Osteocyte (in vitro differentiated cells): ENCODE measurements around the gene ZSCAN20. TPM values are rescaled to one million over a fixed set of nuclear protein-coding genes. Genes with fewer than 3 reads are reported as not detected.

Source experiments
- DNase-seq: peaks from one replicate; pipeline ENCODE4 v3.0.0; 2021; ENCODE audit warnings: mixed read lengths; ENCODE audit not compliant: unreplicated experiment; ENCODE audit errors: extremely low spot score
- H3K27ac Mint-ChIP-seq: one replicate; pipeline ENCODE4 v1.8.0; 2021; ENCODE audit warnings: mild to moderate bottlenecking, mixed read lengths; ENCODE audit not compliant: unreplicated experiment
- H3K27me3 Mint-ChIP-seq: one replicate; pipeline ENCODE4 v1.8.0; 2021; ENCODE audit warnings: mixed read lengths; ENCODE audit not compliant: unreplicated experiment
- H3K36me3 Mint-ChIP-seq: one replicate; pipeline ENCODE4 v1.8.0; 2021; ENCODE audit warnings: mixed read lengths; ENCODE audit not compliant: unreplicated experiment
- H3K4me1 Mint-ChIP-seq: one replicate; pipeline ENCODE4 v1.8.0; 2021; ENCODE audit warnings: mixed read lengths; ENCODE audit not compliant: unreplicated experiment
- H3K4me3 Mint-ChIP-seq: one replicate; pipeline ENCODE4 v1.8.0; 2021; ENCODE audit warnings: mild to moderate bottlenecking, moderate library complexity, mixed read lengths; ENCODE audit not compliant: unreplicated experiment
- H3K9me3 Mint-ChIP-seq: one replicate; pipeline ENCODE4 v1.8.0; 2021; ENCODE audit warnings: mixed read lengths; ENCODE audit not compliant: unreplicated experiment
- CTCF ChIP-seq: fragments of 200-600 bp; sonication (generic); IDR thresholded peaks from 2 replicates; pipeline ENCODE4 v1.5.0; 2021; ENCODE audit warnings: antibody characterized with exemption, mild to moderate bottlenecking, moderate library complexity
- total RNA-seq: library from RNA; stranded (reverse); gene quantifications from 2 replicates; pipeline ENCODE4 v1.2.1, GENCODE V29; 2021

The ZSCAN20 gene
- total RNA-seq, 1 donor from 2014 or later: 7.3 TPM

- Mint-ChIP-seq H3K4me3 (no peak overlapping the region), H3K27me3 (peaks cover 23% of the 10 kb centered on the region), H3K9me3 (no peaks in the 10 kb centered on the region), H3K36me3 (no peaks in the 10 kb centered on the region), H3K4me1 (no peaks in the 10 kb centered on the region), H3K27ac (no peak overlapping the region)
- no peak for DNase-seq
- TF ChIP-seq CTCF: no peak
Observed at GRCh38 chr1:33524586-33524985, 52.1 kb downstream of the ZSCAN20 start.

- Mint-ChIP-seq H3K4me3 (no peak overlapping the region), H3K27me3 (peaks cover 29% of the 10 kb centered on the region), H3K9me3 (no peaks in the 10 kb centered on the region)
Observed at GRCh38 chr1:33527934-33528333, 55.5 kb downstream of the ZSCAN20 start.

GRCh38 chr1:33529957-33530356 lies 57.5 kb downstream of the ZSCAN20 start:
- H3K4me1 Mint-ChIP-seq: no peaks in the 10 kb centered on the region
- TF ChIP-seq CTCF: no peak

More at GRCh38 chr1:33527934-33528333, 55.5 kb downstream of the ZSCAN20 start:
- no peak for DNase-seq
- H3K36me3 Mint-ChIP-seq: no peaks in the 10 kb centered on the region
- no peaks in the 10 kb centered on the region for H3K4me1 Mint-ChIP-seq
- no peak overlapping the region for H3K27ac Mint-ChIP-seq
- no peak for TF ChIP-seq CTCF

GRCh38 chr1:33532250-33532649 lies 59.8 kb downstream of the ZSCAN20 start:
- H3K27me3 Mint-ChIP-seq: peaks cover 14% of the 10 kb centered on the region
- no peak for TF ChIP-seq CTCF
- H3K9me3 Mint-ChIP-seq: peaks cover 4% of the 10 kb centered on the region
- no peak overlapping the region for H3K4me3 Mint-ChIP-seq
- no peak for DNase-seq
- no peaks in the 10 kb centered on the region for H3K36me3 Mint-ChIP-seq
- no peaks in the 10 kb centered on the region for H3K4me1 Mint-ChIP-seq
- no peak overlapping the region for H3K27ac Mint-ChIP-seq

More at GRCh38 chr1:33529957-33530356, 57.5 kb downstream of the ZSCAN20 start:
- Mint-ChIP-seq H3K4me3 (no peak overlapping the region), H3K27ac (no peak overlapping the region), H3K36me3 (no peaks in the 10 kb centered on the region), H3K27me3 (peaks cover 18% of the 10 kb centered on the region), H3K9me3 (no peaks in the 10 kb centered on the region)
- no peak for DNase-seq

- no peaks in the 10 kb centered on the region for H3K36me3 Mint-ChIP-seq
- no peak for TF ChIP-seq CTCF
- H3K9me3 Mint-ChIP-seq: peaks cover 4% of the 10 kb centered on the region
- H3K27me3 Mint-ChIP-seq: peaks cover 14% of the 10 kb centered on the region
- H3K4me3 Mint-ChIP-seq: no peak overlapping the region
- no peak overlapping the region for H3K27ac Mint-ChIP-seq
- no peaks in the 10 kb centered on the region for H3K4me1 Mint-ChIP-seq
- no peak for DNase-seq
Observed at GRCh38 chr1:33532936-33533335, 60.5 kb downstream of the ZSCAN20 start.
